HG02642 (cell line): Measurements from ENCODE around the gene C2CD2L.
"Not testable (repeated sequence)": the region's sequence is repeated elsewhere in the genome, so short reads cannot be mapped to it uniquely, and the experiment has no call there.

ENCODE experiments used
- ATAC-seq: cut with Tn5 transposase; IDR thresholded peaks from one replicate; pipeline ENCODE4 v1.9.1; 2021; ENCODE audit warnings: mild to moderate bottlenecking; ENCODE audit not compliant: unreplicated experiment, poor library complexity

C2CD2L gene

GRCh38 chr11:119106564-119107537, at the start of gene C2CD2L:
C2CD2L (plus strand) TSS chr11:119107344; CDS start chr11:119107742, 398 bp downstream.
- ATAC-seq = peak; percentile 77

DNA sequence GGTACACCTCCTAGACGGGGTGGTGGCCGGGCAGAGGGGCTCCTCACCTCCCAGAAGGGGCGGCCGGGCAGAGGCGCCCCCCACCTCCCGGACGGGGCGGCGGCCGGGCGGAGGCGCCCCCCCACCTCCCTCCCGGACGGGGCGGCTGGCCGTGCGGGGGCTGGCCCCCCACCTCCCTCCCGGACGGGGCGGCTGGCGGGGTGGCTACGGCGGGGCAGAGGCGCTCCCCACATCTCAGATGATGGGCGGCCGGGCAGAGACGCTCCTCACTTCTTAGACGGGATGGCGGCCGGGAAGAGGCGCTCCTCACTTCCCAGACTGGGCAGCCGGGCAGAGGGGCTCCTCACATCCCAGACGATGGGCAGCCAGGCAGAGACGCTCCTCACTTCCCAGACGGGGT, 48.0 kb upstream of the C2CD2L start:
- not testable (repeated sequence) for ATAC-seq

- no peak for ATAC-seq
Measured at GRCh38 chr11:119061256-119061655, 45.9 kb upstream of the C2CD2L start.

DNA sequence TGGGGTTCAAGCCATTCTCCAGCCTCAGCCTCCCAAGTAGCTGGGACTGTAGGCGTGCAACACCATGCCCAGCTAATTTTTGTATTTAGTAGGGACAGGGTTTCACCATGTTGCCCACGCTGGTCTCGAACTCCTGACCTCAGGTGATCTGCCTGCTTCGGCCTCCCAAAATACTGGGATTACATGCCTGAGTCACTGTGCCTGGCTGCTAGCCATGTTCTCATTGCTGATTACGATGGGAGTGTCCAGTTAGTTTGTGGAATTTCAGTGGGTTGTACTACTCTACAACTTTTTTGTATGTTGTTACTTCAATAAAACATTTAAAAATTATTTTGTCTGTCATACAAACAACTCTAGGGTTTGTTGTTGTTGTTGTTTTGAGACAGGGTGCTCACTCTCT, 44.4 kb upstream of the C2CD2L start:
- ATAC-seq = no peak

- ATAC-seq = no peak
Measured at GRCh38 chr11:119065369-119065768, 41.8 kb upstream of the C2CD2L start.

DNA sequence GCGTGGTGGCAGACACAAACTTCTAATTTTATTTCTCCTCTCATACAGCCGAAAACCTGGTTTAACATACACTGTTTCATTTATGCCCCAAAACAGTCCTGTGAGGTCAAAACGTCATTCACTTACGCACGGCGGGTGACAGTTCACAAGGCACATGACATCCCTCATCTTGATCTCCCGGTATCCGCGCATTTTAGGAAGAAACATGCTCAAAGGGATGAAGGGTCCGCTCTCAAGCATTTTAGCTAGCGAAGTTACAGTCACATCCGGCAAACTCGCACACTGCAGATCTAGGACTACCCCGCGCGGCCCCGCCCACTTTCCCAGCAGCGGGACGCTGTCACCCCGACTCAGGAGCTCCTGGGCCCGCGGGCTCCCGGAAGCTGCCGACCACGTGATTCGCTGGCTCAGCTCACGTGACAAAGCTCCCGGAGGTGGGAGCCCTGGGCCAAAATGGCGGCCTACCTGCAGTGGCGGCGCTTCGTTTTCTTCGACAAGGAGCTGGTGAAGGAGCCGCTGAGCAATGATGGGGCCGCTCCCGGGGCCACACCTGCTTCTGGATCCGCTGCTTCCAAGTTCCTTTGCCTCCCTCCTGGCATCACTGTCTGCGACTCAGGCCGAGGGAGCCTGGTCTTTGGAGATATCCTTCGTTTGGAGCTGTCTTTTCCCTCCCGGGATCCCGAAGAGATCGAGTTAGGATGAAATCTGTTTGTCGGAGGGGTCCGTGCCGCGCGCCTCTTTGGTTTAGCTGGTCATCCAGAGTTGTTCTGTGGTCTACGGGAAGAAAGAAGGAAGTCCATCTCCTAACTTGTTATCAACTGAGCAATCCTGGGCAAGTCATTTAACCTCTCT, 39.5 kb upstream of the C2CD2L start, which contains the start of gene VPS11:
Gene VPS11, plus strand, starts transcription at position 448 of the 852 bp plus-strand sequence. Its CDS starts 6 bp downstream, at position 454.
- peak; percentile 93 for ATAC-seq

DNA sequence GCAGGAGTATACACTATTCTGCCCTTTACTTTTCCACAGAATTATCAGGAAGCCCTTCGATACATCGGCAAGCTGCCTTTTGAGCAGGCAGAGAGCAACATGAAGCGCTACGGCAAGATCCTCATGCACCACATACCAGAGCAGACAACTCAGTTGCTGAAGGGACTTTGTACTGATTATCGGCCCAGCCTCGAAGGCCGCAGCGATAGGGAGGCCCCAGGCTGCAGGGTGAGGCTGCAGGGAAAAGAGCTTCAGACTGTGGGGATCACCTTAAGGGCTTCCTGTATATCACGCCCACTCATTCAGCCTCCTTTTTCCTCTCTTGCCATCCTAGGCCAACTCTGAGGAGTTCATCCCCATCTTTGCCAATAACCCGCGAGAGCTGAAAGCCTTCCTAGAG, 29.3 kb upstream of the C2CD2L start:
- ATAC-seq = no peak

DNA sequence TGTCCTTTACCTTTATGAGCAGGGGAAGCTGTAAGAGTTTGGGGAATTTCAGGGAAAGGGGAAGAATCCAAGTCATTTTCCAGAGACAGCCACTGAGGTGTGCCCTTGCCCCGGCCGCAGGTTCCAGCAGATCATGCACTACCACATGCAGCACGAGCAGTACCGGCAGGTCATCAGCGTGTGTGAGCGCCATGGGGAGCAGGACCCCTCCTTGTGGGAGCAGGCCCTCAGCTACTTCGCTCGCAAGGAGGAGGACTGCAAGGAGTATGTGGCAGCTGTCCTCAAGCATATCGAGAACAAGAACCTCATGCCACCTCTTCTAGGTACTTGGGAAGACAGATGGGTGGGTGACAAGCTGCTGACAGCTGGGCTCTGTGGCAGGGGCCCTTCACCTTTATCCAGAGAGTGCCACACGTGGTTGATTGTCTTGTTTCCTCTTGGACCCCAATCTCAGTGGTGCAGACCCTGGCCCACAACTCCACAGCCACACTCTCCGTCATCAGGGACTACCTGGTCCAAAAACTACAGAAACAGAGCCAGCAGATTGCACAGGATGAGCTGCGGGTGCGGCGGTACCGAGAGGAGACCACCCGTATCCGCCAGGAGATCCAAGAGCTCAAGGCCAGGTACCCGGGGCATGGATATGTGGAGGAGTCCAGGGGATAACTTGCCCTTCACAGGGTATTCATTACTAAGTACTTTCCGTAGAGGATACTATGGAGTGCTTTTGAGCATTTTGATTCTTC, 28.3 kb upstream of the C2CD2L start:
- ATAC-seq = no peak

DNA sequence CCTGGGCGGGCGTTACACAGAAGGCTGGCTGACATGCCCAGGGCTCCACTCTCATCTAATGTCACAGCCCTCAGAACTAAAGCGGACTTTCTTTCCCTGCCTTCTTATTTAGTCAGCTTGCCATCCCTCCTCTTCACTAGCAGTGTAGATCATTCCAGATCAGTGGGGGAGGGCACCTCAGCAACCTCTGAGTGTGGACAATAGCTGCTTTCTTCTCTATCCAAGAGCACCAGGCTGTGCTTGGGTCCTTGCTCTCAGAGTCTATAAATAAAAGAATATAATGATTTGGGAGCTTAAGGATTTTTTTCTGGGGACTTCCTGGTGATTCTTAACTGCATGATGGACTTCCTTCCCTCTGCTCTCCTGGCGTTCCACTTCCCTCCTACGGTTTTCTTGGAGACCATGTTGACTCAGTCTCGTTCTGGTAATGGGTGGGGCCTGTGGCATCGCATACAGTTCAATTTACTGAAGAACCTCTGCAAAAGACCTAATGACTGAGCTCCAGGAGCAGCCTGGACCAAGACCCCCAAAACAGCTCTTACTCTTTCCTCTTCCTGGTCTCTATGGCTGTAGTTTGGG, 25.4 kb upstream of the C2CD2L start:
- ATAC-seq = no peak

DNA sequence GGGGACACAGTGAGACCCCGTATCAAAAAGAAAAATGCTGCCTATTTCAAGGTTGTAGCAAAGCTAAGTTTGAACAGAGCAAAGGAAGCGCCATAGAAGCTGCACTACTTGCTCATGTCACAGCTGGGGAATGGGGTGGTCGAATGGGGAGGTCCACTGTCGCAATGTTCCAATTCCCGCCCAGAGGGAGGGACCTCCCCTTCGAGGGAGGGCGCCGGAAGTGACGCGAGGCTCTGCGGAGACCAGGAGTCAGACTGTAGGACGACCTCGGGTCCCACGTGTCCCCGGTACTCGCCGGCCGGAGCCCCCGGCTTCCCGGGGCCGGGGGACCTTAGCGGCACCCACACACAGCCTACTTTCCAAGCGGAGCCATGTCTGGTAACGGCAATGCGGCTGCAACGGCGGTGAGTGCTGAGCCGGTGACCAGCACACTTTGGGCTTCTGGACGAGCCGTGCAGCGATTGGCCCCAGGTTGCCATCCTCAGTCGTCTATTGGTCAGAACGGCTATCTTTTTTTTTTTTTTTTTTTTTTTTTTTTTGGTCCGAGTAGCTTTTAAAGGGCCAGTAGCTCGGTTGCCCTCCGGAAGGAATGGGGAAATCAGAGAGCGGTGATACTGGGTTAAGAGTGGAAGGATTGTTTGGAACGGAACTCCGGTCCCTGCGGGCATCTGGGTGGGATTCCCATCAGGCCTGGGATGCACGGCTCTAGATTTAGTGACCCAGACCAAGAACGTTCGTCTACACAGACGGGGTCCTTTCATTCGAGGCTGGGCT, 22.3 kb upstream of the C2CD2L start, which contains the start of gene HMBS:
Gene HMBS, plus strand, starts transcription at position 219 of the 774 bp plus-strand sequence. Its CDS starts 153 bp downstream, at position 372.
- peak; percentile 89 for ATAC-seq

DNA sequence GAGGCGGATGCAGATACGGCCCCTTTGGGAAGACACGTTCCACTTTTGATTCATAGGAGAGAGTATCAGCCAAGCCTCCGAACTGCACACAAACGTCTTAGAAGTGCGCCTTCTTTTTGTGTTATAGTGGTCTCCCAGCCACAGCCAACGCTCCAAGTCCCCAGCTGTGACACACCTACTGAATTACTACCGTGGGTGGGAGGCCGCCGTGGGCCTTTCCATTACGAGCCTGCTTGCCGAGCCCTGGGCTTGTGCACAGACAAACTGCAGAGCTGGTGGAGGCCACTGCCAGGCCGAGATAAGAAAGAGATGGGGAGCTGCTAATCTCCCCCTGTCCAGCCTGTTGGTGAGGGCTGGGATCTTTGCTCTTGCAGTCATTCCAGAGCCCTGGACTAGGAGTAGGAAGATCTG, 21.7 kb upstream of the C2CD2L start:
- ATAC-seq = peak; percentile 5

DNA sequence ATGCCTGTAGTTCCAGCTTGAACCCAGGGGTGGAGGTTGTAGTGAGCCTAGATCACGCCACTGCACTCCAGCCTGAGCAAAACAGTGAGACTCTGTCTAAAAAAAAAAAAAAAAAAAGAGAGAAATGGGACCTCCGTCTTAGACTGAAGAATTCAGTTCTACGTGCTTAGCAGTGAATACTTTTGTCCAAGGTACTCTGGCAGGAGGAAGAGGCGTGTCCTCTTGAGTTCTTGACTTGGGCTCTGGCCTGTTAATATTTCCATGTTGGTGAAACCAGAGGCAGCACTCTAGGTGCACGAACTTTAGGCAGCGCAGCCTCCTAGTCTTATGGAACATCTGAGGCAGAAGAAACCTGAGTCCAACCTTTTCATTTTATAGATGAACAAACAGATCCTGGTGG, 20.0 kb upstream of the C2CD2L start:
- ATAC-seq = no peak

DNA sequence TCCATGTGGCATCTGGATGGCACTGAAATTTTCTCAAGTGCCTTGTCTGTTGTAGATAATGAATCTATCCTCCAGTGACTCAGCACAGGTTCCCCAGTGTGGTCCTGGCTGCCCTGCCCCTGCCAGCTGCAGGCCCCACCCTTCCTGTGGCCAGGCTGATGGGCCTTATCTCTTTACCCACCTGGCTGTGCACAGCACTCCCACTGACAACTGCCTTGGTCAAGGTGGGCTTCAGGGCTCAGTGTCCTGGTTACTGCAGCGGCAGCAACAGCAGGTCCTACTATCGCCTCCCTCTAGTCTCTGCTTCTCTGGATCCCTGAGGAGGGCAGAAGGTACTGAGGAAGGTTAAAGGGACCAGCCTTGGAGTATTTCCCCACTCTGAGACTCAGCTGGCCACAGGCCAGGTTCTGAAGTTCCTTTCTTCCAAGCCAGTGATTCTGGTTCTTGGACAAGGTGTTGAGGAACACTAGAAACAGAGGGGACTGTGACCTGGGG, 19.4 kb upstream of the C2CD2L start:
- no peak for ATAC-seq

DNA sequence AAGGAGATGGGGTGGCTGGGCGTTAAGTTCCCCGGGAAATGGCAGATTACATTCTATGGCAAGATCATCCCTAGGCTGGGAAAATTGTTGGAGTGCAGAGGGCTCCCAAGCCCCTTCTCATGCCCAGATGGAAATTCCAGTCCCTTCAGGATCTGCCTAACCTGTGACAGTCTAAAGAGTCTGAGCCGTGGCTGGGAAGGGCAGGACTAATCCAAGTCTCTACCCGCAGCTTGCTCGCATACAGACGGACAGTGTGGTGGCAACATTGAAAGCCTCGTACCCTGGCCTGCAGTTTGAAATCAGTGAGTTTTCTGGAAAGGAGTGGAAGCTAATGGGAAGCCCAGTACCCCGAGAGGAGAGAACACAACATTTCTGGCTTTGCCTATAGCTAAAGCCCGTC, 18.7 kb upstream of the C2CD2L start:
- no peak for ATAC-seq

- ATAC-seq = no peak
Measured at GRCh38 chr11:119089319-119089718, 17.8 kb upstream of the C2CD2L start.

DNA sequence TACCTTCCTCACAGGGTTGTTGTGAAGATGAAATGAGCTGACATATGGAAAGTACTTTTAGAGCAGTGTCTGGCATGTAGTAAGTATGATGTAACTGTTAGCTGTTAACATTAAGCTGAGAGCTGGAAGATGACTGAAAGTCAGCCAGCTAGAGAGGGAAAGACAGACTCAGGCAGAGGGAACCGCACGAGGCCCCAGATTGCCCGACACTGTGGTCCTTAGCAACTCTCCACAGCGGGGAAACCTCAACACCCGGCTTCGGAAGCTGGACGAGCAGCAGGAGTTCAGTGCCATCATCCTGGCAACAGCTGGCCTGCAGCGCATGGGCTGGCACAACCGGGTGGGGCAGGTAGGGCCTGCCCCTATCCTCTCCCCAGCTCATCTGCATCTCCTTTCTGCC, 16.0 kb upstream of the C2CD2L start:
- ATAC-seq = no peak

DNA sequence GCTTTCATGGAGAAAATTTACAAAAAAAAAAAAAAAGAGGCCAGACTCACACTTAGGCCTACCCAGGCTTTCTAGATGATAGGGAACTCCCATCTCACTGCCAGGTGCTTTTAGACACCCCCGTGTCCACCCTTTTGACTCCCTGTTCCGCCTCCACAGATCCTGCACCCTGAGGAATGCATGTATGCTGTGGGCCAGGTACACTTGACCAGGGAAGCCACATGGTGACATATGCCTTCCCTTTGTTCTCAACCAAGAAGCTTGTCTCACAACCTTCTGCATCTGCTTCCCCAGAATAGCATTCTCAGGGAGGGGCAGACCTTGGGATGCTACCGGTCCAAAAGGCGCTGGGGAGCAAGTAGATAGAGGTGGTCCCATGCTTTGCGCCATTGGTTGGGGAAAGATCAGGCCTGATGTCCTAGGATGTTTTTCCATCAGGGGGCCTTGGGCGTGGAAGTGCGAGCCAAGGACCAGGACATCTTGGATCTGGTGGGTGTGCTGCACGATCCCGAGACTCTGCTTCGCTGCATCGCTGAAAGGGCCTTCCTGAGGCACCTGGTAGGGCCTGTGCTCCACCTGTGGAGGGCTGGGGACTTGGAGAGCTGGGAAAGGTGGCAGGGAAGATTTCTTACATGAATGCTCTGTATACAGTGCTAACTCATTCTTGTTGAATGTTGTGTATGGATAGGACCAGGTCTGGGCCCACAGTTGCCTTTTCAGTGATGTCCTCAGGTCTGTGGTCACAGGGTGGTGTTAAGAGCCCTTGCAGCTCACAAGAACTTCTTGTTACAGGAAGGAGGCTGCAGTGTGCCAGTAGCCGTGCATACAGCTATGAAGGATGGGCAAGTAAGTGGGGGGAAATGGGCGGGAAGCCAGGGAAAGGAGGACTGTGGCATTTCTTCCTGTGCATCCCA, 14.9 kb upstream of the C2CD2L start:
- no peak for ATAC-seq
